HepG2 (cell line): Measurements from ENCODE around the gene RUVBL2. TPM values are rescaled to one million over a fixed set of nuclear protein-coding genes. Genes with fewer than 3 reads are reported as not detected.

Source experiments
- ATAC-seq: fragments of 200-7000 bp; cut with Tn5 transposase; 3 replicates; pipeline ENCODE4 v1.9.1; 2020; ENCODE audit warnings: mild to moderate bottlenecking, moderate library complexity
- BruUV-seq: library from RNA; stranded (reverse); fragments of 400-500 nt; replicated peaks from 2 replicates; lab custom pipeline; 2021; lab: Mats Ljungman, UMichigan
- CTCF ChIA-PET: fragments of 300-600 bp; formaldehyde crosslinking; extraction: SDS; loops from one replicate; lab custom pipeline; 2021; ENCODE audit warnings: low total read pairs, inconsistent platforms, low intra/inter-chr PET ratio; lab: Yijun Ruan, JAX
- POLR2A ChIA-PET: fragments of 350-600 bp; sonication (Branson Sonifier 250); formaldehyde crosslinking; loops from one replicate; lab custom pipeline; 2020; ENCODE audit warnings: antibody characterized with exemption, inconsistent platforms; lab: Yijun Ruan, JAX
- DNase-seq: peaks from one replicate; pipeline ENCODE4 v3.0.0-alpha.2; 2015; ENCODE audit warnings: low spot score
- FAIRE-seq: peaks from 3 replicates; lab custom pipeline; 2011; peaks lifted over from hg19 to GRCh38; lab: Jason Lieb, UNC
- H2AFZ ChIP-seq: one replicate; pipeline ENCODE4 v1.6.1; 2011; ENCODE audit warnings: low read length, inconsistent platforms
- H3K27ac ChIP-seq: fragments of 300-600 bp; 3 replicates; pipeline ENCODE4 v1.8.0; 2011; ENCODE audit warnings: mixed run types, mild to moderate bottlenecking, mixed read lengths, low read length, inconsistent platforms; ENCODE audit not compliant: insufficient read depth; ENCODE audit errors: extremely low read length
- H3K27me3 ChIP-seq, 2 experiments: fragments of 200-600 bp in 1 of 2; 2 replicates in 1 of 2; 3 replicates in 1 of 2; pipeline versions ENCODE4 v1.6.0 to v1.8.0; 2011; ENCODE audit warnings: low read length in 2 of 2, mild to moderate bottlenecking in 2 of 2, moderate library complexity in 2 of 2, inconsistent platforms in 1 of 2; ENCODE audit not compliant: insufficient read depth in 2 of 2, control insufficient read depth in 1 of 2
- H3K36me3 ChIP-seq, 2 experiments: fragments of 200-600 bp in 1 of 2; replicated peaks in 1 of 2; 2 replicates in 1 of 2; 3 replicates in 1 of 2; pipeline versions ENCODE4 v1.5.1 to v1.8.0; 2011; ENCODE audit warnings: low read length in 2 of 2, inconsistent platforms in 1 of 2; ENCODE audit not compliant: insufficient read depth in 2 of 2, control insufficient read depth in 1 of 2
- H3K4me1 ChIP-seq: 2 replicates; pipeline ENCODE4 v1.5.1; 2012; ENCODE audit warnings: low read length, inconsistent platforms; ENCODE audit not compliant: insufficient read depth
- H3K4me2 ChIP-seq: 2 replicates; pipeline ENCODE4 v1.6.0; 2011; ENCODE audit warnings: low read depth, low read length, inconsistent platforms
- H3K4me3 ChIP-seq, 3 experiments: fragments of 200-600 bp in 1 of 3; sonication (generic), shearing (Covaris generic) in 1 of 3; replicated peaks in 1 of 3; 2 replicates each; pipeline ENCODE4 v1.5.1; 2011 to 2016; ENCODE audit warnings: low read length in 3 of 3, inconsistent platforms in 2 of 3, low read depth in 2 of 3, mild to moderate bottlenecking in 2 of 3, control low read depth in 1 of 3, mixed read lengths in 1 of 3; ENCODE audit not compliant: insufficient read depth in 1 of 3
- H3K79me2 ChIP-seq: one replicate; pipeline ENCODE4 v1.6.1; 2011; ENCODE audit warnings: low read length, inconsistent platforms; ENCODE audit not compliant: insufficient read depth
- H3K9ac ChIP-seq: 2 replicates; pipeline ENCODE4 v1.6.0; 2011; ENCODE audit warnings: mild to moderate bottlenecking, low read depth, low read length, inconsistent platforms; ENCODE audit not compliant: insufficient read depth
- H3K9me3 ChIP-seq: 2 replicates; pipeline ENCODE4 v1.5.1; 2012; ENCODE audit warnings: mild to moderate bottlenecking, low read length
- H4K20me1 ChIP-seq: 2 replicates; pipeline ENCODE4 v1.6.0; 2011; ENCODE audit warnings: inconsistent platforms, mild to moderate bottlenecking, low read length, moderate library complexity; ENCODE audit not compliant: insufficient read depth
- ARNTL ChIP-seq: sonication (generic); formaldehyde crosslinking; IDR thresholded peaks from 2 replicates; pipeline ENCODE4 v1.4.0; 2020; ENCODE audit warnings: mild to moderate bottlenecking, missing genetic modification reagents
- ELF3 ChIP-seq: IDR thresholded peaks from 2 replicates; pipeline ENCODE4 v1.6.1; 2016; ENCODE audit warnings: missing genetic modification reagents, missing compliant biosample characterization
- EP300 ChIP-seq, 3 experiments: sonication (generic) in 1 of 3; formaldehyde crosslinking in 1 of 3; IDR thresholded peaks; 2 replicates each; pipeline versions ENCODE4 v1.5.1 to v1.6.1; 2011 to 2020; ENCODE audit warnings: low read depth in 2 of 3, low read length in 2 of 3, borderline replicate concordance in 1 of 3, improper control_type of control experiment in 1 of 3, mild to moderate bottlenecking in 1 of 3, missing genetic modification reagents in 1 of 3, moderate library complexity in 1 of 3
- ETV5 ChIP-seq: IDR thresholded peaks from 2 replicates; pipeline ENCODE4 v1.6.1; 2018; ENCODE audit warnings: missing biosample characterization, missing genetic modification reagents, inconsistent platforms, borderline replicate concordance
- RCOR2 ChIP-seq: IDR thresholded peaks from 2 replicates; pipeline ENCODE4 v1.6.1; 2016; ENCODE audit warnings: missing biosample characterization, missing genetic modification reagents
- ZFX ChIP-seq: sonication (generic); formaldehyde crosslinking; IDR thresholded peaks from 2 replicates; pipeline ENCODE4 v1.4.0; 2020; ENCODE audit warnings: mild to moderate bottlenecking, low read depth, missing genetic modification reagents, moderate library complexity
- ZMYM3 ChIP-seq: sonication (generic); formaldehyde crosslinking; IDR thresholded peaks from 2 replicates; pipeline ENCODE4 v1.5.1; 2020; ENCODE audit warnings: mild to moderate bottlenecking, missing genetic modification reagents
- ZNF264 ChIP-seq: sonication (generic); formaldehyde crosslinking; IDR thresholded peaks from 2 replicates; pipeline ENCODE4 v1.4.0; 2020; ENCODE audit warnings: missing genetic modification reagents
- ZNF292 ChIP-seq: sonication (generic); formaldehyde crosslinking; IDR thresholded peaks from 2 replicates; pipeline ENCODE4 v1.8.1; 2022; ENCODE audit warnings: mild to moderate bottlenecking, low read depth, missing genetic modification reagents, borderline replicate concordance
- ZNF605 ChIP-seq: sonication (generic); formaldehyde crosslinking; IDR thresholded peaks from 2 replicates; pipeline ENCODE4 v1.8.0; 2022; ENCODE audit warnings: mild to moderate bottlenecking, missing genetic modification reagents
- WGBS: methylation state at CpG from one replicate; pipeline ENCODE4 v1.1.6; 2017; ENCODE audit warnings: low lambda C conversion rate; 5-methylcytosine and 5-hydroxymethylcytosine counted together
- in situ Hi-C: cut with HindIII; loops from 2 replicates; pipeline ENCODE4 v1.10.0; 2017; ENCODE audit warnings: low pct_unique_long_range_greater_than_20kb; ENCODE audit not compliant: extremely low pct_ligation_motif_present
- intact Hi-C: fragments of 100-400 bp; cut with micrococcal nuclease; formaldehyde crosslinking; loops from one replicate; pipeline ENCODE4 v1.10.0; 2022; ENCODE audit not compliant: unreplicated experiment
- polyA plus RNA-seq, 8 experiments: library from polyadenylated mRNA; depleted of rRNA in 3 of 8; stranded (reverse) in 7 of 8; unstranded in 1 of 8; fragments of >200 nt; fragmentation: Illumina TruSeq in 4 of 8; extraction: Trizol in 4 of 8; gene quantifications; 2 replicates each; pipeline versions ENCODE4 v1.2.1 to v1.2.3, GENCODE V29; 2011 to 2016; ENCODE audit warnings: low read depth in 4 of 8, missing spikeins in 1 of 8, mixed read lengths in 1 of 8; ENCODE audit not compliant: insufficient read depth in 1 of 8
- total RNA-seq, 5 experiments: library from RNA; depleted of rRNA; stranded (reverse); fragments of >200 nt; fragmentation: Illumina TruSeq; extraction: Trizol; gene quantifications; 2 replicates each; pipeline ENCODE4 v1.2.3, GENCODE V29; 2016; ENCODE audit warnings: low read depth in 1 of 5

The RUVBL2 gene
- total and polyA plus RNA-seq, 2 of the 13 experiments (the other 11 are each of a cell fraction or from before 2014, with no cell fraction given): 120 to 122 TPM

GRCh38 chr19:48950830-48951519, 42.7 kb upstream of the RUVBL2 start (continued):
- TF ChIP-seq ZMYM3 (CRISPR knock-in tag): peak; percentile 89
- no peak for TF ChIP-seq ZNF264
- peak; percentile 73 for TF ChIP-seq ELF3 (CRISPR knock-in tag)
- no peak for TF ChIP-seq EP300 (IDR thresholded peaks at IDR 0.05; ENCODE audit: low read depth in 2 of 2, low read length in 2 of 2)
- no peak for TF ChIP-seq EP300 (CRISPR knock-in tag; IDR thresholded peaks at IDR 0.05; ENCODE audit: borderline replicate concordance)
- TF ChIP-seq ETV5 (CRISPR knock-in tag): peak; percentile 77; the same call in 1 of the 2 replicates
- TF ChIP-seq RCOR2 (CRISPR knock-in tag): peak; percentile 54

- no peak for ATAC-seq
- Histone ChIP-seq H2AFZ (no peak overlapping the region), H3K27me3 (no peaks in the 10 kb centered on the region), H3K9ac (peak overlapping the region; percentile 43; the same call in 1 of the 2 replicates), H3K4me3 (peak overlapping the region in 1 of 3 experiments; percentile 36; a peak in 2 of 6 replicates), H3K27ac (peak overlapping the region; percentile 53), H3K9me3 (no peaks in the 10 kb centered on the region), H3K4me1 (peaks cover 87% of the 10 kb centered on the region), H3K4me2 (peak overlapping the region; percentile 56), H3K36me3 (peaks cover 2 to 3% of the 10 kb centered on the region in 2 experiments; a peak in 1 of 5 replicates), H4K20me1 (no peaks in the 10 kb centered on the region; the same call in 1 of the 2 replicates), H3K79me2 (peaks cover 19% of the 10 kb centered on the region)
- ChIA-PET POLR2A (interaction anchor here (0.6 to 7.8 kb wide), 9 partner anchors 9 to 81 kb away, joined by 3 to 153 read pairs (median 12); partner anchors contain the start of genes DHDH, FTL, GYS1 and NUCB1), CTCF (no interaction called here)
- BruUV-seq: no TSS peak
- no peak for FAIRE-seq
- peak; percentile 41; the same call in 1 of the 2 replicates for TF ChIP-seq ZNF292 (CRISPR knock-in tag)
- peak; percentile 27; the same call in 1 of the 2 replicates for TF ChIP-seq ZFX (CRISPR knock-in tag)
- TF ChIP-seq ARNTL: 0 out of 2 replicates have a peak, but pooled peaks have one; percentile 19
- no peak for TF ChIP-seq ZNF605 (CRISPR knock-in tag)
- 0 out of 2 replicates have a peak, but pooled peaks have one; percentile 28 for TF ChIP-seq ZMYM3 (CRISPR knock-in tag)
- WGBS: 0% methylated on average over 4 of the region's 4 CpGs
- intact Hi-C loops (no loop called here), in situ Hi-C loops (no loop called here)
- no peak for DNase-seq
These were observed 40.5 kb upstream of the RUVBL2 start for GRCh38 chr19:48953141-48953540.
